Measurements from ENCODE around the gene ASPSCR1. TPM values are rescaled to one million over a fixed set of nuclear protein-coding genes. Genes with fewer than 3 reads are reported as not detected.

Gene ASPSCR1
- total RNA-seq, 2 donors from 2014 or later, result 21.6 to 46.8 TPM

DNA sequence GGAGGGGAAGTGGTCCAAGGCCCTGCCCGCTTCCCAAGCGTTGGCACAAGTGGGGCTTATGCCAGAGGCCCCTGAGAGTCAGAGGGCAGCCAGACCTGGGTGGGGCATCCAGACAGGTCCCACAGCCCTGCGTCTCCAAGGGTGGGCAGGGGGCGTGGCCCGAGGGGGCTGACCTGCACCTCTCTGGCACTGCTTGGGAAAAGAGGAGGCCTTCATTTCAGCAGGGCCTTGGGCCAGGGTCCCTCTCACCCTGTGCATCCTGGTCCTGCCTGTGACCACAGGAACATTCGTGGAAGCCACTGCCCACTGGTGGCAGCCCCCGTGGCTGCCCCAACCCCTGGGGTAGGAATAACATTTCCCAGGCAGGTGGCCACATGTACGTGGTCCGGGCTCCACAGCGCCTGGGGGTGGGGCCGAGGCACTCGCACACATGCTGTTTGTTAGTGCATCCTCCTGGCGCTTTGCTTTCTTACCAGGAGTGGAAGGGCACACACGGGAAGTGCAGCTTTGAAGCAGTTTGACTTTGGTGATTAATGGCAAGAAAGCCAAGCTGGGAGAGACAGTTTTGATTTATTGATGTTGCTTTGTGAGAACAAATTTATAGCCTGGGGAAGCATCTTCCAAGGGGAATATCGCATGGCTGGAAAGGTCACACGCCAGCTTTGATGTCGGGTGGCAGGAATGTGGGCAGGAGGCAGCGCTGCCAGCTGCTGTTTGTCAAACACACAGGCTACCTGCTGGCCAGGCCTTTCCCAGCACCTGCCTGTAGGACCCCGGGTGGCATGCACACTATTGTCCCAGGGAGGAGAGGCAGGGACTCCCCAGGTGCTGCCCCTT lies 40.9 kb downstream of the ASPSCR1 start:
- H3K4me3 Mint-ChIP-seq, result no peak overlapping the region
- H3K27ac Mint-ChIP-seq, result no peak overlapping the region
- H3K27me3 Mint-ChIP-seq, result no peaks in the 10 kb centered on the region
- H3K4me1 Mint-ChIP-seq (ENCODE audit: low read depth in 2 of 2), result peaks cover 9% of the 10 kb centered on the region in 2 donors
- no peaks in the 10 kb centered on the region for H3K36me3 Mint-ChIP-seq
- no peak for DNase-seq (ENCODE audit: low spot score)
- ATAC-seq, result no peak
- no peaks in the 10 kb centered on the region for H3K9me3 Mint-ChIP-seq

DNA sequence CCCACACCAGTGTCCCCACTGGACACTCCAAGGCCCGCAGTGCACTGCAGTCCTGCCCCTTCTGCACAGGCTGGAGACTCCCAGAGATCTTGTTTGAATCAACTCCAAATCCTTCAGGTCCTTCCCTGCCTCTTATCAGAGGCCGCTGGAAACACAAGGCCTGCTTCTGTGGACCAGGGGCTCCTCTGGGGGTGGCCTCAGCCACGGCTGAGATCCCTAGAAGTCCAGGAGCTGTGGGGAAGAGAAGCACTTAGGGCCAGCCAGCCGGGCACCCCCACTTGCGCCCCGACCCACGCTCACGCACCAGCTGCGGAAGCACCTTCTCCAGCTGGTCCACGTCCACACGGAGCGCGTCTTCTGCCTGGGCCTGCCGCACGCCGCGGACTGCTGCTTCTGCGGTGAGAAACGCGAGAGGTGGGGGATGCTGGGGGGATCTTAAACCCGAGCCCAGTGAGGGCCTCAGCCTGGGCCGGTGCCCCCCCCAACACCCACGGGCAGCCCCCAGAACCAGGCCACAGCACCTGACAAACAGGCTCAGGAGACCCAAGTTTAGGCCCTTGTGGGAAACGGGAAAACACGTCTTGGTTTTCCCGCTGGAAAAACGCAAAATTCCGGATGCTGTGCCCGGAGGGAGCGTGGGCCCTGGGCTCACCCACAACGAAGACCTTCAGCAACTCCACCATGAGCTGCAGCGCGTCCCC lies 41.7 kb downstream of the ASPSCR1 start:
- ATAC-seq (no peak), DNase-seq (ENCODE audit: low spot score) (no peak)
- Mint-ChIP-seq H3K4me1 (ENCODE audit: low read depth in 2 of 2) (peaks cover 13 to 16% of the 10 kb centered on the region in 2 donors), H3K27me3 (no peaks in the 10 kb centered on the region), H3K9me3 (no peaks in the 10 kb centered on the region), H3K4me3 (no peak overlapping the region), H3K36me3 (no peaks in the 10 kb centered on the region), H3K27ac (no peak overlapping the region)

DNA sequence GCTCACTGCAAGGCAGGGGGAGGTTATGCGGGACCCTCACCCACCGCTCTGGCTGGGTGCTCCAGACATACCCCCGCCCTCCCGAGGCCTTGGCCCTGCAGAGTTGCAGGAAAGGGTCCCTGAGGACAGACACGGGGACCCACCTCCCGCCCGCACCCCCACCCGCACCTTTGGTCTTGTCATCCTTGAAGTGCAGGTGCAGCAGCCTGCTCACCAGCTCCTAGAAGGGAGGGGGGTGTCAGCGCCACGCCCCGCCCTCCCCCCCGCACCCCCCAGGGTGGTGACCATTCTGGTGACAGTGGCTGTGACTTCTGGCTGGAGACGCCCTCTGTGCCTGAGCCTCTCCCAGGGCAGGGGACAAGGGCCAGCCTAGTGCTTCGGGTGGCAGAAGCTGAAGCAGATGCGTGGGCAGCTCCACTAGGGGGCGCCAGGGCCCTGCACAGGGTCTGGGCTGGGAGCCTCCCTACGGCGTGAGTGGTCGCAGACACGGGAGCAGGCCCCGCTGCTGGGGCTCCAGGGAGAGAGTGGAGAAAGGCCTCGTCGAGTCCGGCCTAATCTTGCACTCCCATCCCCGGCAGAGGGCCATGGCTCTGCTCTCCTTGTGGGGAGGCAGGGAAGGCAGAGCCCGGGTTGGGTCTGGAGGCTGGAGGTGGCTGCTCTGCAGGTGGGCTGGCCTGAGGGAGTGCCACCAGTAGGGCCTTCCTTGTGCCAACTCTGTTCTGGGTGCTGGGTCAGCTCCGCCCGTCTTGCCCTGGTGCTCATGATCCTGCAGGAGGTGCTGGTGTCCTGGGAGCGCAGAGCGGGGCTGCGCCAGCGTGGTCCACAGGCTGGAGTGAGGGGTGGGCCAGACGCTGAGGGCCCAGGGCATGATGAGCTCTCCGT lies 42.5 kb downstream of the ASPSCR1 start:
- Mint-ChIP-seq H3K27me3 (no peaks in the 10 kb centered on the region), H3K36me3 (no peaks in the 10 kb centered on the region), H3K9me3 (no peaks in the 10 kb centered on the region), H3K4me3 (no peak overlapping the region), H3K27ac (no peak overlapping the region), H3K4me1 (ENCODE audit: low read depth in 2 of 2) (peaks cover 13 to 17% of the 10 kb centered on the region in 2 donors)
- no peak for ATAC-seq
- DNase-seq (ENCODE audit: low spot score), result peak; percentile 78

DNA sequence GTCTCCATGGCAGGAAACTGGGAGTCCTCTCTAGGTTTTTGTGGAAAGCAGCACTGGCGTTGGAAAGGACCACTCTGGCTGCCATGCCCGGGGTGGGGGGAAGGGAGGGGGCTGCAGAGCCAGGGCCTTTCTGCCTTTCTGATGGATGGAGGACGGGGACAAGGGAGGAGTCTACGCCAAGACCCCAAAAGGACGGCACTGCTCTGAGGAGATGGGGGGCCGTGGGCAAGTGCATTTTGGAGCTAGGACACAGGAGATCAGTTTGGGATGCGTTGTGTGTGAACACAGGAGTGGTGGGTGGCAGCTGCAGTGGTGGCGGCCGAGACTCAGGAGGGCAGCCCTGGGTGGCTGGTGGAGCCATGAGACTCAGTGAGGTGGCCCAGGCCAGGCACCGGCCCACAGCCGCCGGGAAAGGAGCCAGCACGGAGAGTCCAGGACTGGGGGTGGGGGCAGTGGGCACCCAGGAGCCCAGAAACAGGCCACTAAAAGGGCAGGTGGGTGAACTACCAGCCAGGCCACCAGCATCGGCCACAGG lies 43.2 kb downstream of the ASPSCR1 start:
- no peaks in the 10 kb centered on the region for H3K27me3 Mint-ChIP-seq
- no peak overlapping the region for H3K27ac Mint-ChIP-seq
- H3K9me3 Mint-ChIP-seq, result no peaks in the 10 kb centered on the region
- ATAC-seq, result no peak
- H3K36me3 Mint-ChIP-seq, result no peaks in the 10 kb centered on the region
- peaks cover 13 to 17% of the 10 kb centered on the region in 2 donors for H3K4me1 Mint-ChIP-seq (ENCODE audit: low read depth in 2 of 2)
- peak overlapping the region; percentile 27 for H3K4me3 Mint-ChIP-seq
- DNase-seq (ENCODE audit: low spot score), result no peak

DNA sequence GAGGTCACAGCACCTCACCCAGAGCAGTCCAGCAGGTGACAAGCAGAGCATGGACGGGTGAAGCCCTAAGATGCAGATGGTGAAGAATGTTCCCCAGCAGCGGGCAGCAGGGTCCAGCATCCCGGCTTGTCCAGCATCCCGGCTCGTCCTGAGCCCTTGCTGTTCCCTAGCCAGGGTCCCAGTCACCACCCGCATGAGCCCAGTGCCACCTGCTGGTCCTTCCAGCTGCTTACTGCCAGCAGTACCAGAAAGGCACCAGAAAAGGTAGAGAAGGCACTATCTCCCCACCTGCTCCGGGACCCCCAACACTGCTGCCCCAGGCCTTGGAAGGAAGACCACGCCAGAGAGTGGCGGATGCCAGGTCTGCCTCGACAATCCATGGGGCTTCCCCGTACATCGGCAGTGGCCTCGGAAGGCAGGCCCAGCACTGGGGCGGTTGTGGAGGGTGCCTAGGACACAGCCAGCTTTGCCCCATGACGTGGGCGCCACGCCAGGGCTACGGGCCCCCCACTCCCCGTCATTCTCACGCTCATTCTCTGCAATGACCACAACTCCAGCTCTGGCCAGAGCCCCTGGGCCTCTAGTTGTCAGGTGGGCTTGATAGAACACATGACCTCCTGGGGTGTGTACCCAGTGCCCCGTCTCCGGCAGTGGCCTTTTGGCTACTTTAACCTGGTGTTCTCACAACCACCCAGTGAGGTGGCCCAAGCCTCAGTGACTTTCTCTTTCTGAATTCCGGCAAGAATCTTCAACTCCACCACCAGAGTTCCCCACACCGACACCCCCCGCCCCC lies 43.9 kb downstream of the ASPSCR1 start:
- H3K4me3 Mint-ChIP-seq, result peak overlapping the region; percentile 85
- H3K27ac Mint-ChIP-seq, result peak overlapping the region in 1 of 2 donors; percentile 53
- ATAC-seq (no peak), DNase-seq (ENCODE audit: low spot score) (no peak)
- H3K9me3 Mint-ChIP-seq, result no peaks in the 10 kb centered on the region
- H3K36me3 Mint-ChIP-seq, result no peaks in the 10 kb centered on the region
- peaks cover 16 to 17% of the 10 kb centered on the region in 2 donors for H3K4me1 Mint-ChIP-seq (ENCODE audit: low read depth in 2 of 2)
- no peaks in the 10 kb centered on the region for H3K27me3 Mint-ChIP-seq

DNA sequence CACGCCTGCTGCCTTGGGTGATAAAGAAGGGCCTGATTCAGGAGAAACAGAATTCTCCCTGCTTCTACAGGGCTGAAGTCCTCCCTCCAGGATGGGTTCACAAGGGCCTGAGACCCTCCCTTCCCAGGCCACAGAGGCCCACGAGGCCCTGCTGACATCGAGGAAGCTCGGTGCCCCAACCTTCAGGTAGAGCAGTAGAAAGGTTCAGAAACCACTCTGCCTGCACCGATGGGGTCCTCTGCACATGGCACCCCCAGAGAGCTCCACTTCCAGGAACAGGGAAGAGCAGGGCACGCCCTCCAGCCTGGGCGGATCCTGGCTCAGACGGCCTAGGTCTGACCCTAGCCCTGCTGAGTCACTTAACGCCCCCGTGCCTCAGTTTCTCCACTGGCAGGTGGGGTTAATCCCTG lies 44.5 kb downstream of the ASPSCR1 start:
- Mint-ChIP-seq H3K27ac (peak overlapping the region in 1 of 2 donors; percentile 53), H3K36me3 (no peaks in the 10 kb centered on the region), H3K27me3 (no peaks in the 10 kb centered on the region), H3K4me3 (peak overlapping the region; percentile 85), H3K4me1 (ENCODE audit: low read depth in 2 of 2) (peaks cover 16 to 17% of the 10 kb centered on the region in 2 donors), H3K9me3 (no peaks in the 10 kb centered on the region)
- ATAC-seq (no peak), DNase-seq (ENCODE audit: low spot score) (no peak)

DNA sequence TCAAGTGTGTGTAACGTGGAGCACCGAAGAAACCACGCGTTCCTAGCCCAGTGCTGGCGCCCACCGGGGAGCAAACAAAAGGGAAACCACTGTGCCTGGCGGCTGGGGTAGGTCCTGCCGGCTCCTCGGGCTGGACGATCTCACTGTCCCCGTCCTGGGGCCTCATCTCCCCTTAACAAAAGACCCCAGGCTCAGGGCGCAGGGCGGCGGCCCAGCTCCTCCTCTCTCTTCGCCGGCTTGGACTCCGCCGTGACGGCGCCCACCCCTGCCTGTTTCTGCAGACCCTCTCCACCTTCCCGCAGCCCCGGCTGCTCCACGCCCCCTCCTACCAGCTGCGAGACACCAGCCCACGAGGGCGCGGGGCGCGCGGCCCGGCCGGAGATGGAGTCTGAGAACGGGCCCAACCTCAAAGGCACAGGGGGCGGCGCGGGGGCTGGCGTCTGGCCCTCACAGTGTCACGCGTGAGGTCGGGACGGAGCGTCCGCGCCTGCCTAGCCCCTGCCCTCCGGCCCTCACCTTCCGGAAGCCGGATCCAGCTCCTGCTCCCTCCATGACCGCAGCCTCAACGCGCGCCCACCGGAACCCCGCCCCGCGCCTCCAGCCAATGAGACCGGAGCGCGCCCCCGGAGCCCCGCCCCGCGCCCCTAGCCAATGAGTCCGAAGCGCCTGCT lies 45.0 kb downstream of the ASPSCR1 start, which contains the start of gene CENPX:
Gene CENPX, minus strand, starts transcription at position 569 of the 671 bp plus-strand sequence. Its CDS starts 17 bp downstream, at position 552.
- ATAC-seq (no peak), DNase-seq (ENCODE audit: low spot score) (no peak)
- Mint-ChIP-seq H3K27me3 (no peaks in the 10 kb centered on the region), H3K9me3 (no peaks in the 10 kb centered on the region), H3K4me1 (ENCODE audit: low read depth in 2 of 2) (peaks cover 16 to 17% of the 10 kb centered on the region in 2 donors), H3K27ac (peak within 1 kb of the TSS; percentile 19 to 53), H3K36me3 (no peaks in the 10 kb centered on the region), H3K4me3 (peak within 1 kb of the TSS; percentile 85)

DNA sequence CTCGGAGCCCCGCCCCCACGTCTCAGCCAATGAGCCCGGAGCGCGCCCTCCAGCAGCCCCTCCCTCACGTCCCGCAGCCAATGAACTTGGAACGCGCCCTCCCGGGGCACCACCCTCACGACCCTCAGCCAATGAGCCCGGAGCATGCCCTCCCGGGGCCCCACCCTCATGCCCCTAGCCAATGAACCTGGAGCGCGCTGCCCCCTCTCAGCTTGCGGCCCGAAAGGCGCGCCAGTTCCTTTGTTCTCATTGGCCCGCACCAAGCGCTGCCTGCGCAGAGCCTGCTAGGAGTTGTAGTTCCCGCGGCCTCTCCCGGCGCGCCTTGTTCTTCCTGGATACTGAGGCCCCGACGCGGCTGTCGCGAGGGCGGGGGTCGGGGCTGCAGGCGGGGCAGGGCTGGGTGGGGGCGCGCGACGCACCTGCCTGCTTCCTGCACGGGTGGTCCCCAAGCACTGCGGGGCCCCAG lies 45.6 kb downstream of the ASPSCR1 start, which contains the start of gene LRRC45:
Gene LRRC45, plus strand, starts transcription at position 325 of the 466 bp plus-strand sequence. CDS start 339 bp downstream, outside the sequence.
- H3K9me3 Mint-ChIP-seq, result no peaks in the 10 kb centered on the region
- DNase-seq (ENCODE audit: low spot score), result peak; percentile 100
- H3K27me3 Mint-ChIP-seq, result no peaks in the 10 kb centered on the region
- H3K4me1 Mint-ChIP-seq (ENCODE audit: low read depth in 2 of 2), result peaks cover 16 to 17% of the 10 kb centered on the region in 2 donors
- peak within 1 kb of the TSS; percentile 85 for H3K4me3 Mint-ChIP-seq
- H3K27ac Mint-ChIP-seq, result peak within 1 kb of the TSS; percentile 19 to 53
- H3K36me3 Mint-ChIP-seq, result no peaks in the 10 kb centered on the region
- peak; percentile 96 to 98 for ATAC-seq

DNA sequence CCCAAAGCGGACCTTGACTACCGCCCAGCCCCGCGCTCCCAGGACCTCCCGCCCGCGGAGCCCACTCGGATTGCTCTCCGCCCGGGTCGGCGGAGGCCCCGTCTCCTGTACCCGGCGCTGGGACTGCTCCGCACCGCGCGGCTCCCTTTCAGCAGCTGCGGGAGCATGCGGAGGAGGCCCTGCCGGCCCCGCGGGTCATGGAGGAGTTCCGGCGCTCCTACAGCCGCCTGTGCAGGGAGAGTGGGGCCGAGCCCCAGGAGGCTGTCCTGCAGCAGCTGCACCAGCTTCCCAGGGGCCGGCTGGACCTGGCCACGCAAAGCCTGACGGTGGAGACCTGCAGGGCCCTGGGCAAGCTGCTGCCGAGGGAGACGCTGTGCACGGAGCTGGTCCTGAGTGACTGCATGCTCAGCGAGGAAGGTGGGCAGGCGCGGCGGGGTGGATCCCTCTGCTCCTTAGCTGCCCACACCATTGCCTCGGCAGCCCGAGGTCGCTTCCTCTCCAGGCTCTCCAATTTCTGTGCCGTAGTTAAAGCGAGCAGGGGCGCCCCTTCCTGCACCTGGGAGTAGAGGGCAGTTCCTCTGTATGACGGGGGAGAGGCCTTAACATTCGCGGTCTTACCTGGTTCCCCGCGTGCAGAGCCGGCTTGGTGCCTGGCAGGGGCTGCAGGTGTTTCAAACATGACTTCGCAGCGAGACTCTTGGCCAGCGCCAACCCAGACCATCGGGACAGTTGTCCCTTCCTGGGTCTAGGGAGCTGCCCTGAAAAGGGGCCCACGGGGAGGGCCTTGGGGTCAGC lies 46.2 kb downstream of the ASPSCR1 start:
- peaks cover 16 to 17% of the 10 kb centered on the region in 2 donors for H3K4me1 Mint-ChIP-seq (ENCODE audit: low read depth in 2 of 2)
- no peaks in the 10 kb centered on the region for H3K27me3 Mint-ChIP-seq
- DNase-seq (ENCODE audit: low spot score), result no peak
- H3K36me3 Mint-ChIP-seq, result no peaks in the 10 kb centered on the region
- H3K9me3 Mint-ChIP-seq, result no peaks in the 10 kb centered on the region
- H3K4me3 Mint-ChIP-seq, result peak overlapping the region; percentile 85
- no peak for ATAC-seq
- H3K27ac Mint-ChIP-seq, result no peak overlapping the region

DNA sequence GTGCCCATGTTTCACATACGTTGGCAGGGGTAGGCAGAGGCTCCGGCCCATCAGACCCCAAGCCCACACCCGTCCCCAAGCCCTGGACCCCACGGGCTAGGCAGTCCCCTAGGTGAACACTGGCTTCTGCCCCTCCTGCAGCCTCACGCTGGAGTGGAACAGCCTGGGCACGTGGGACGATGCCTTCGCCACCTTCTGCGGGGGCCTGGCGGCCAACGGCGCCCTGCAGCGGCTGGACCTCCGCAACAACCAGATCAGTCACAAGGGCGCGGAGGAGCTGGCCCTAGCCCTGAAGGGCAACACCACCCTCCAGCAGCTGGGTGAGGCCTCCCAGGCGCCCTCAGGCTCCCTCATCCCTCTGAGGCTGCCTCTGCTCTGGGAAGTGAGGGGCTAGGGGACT lies 47.4 kb downstream of the ASPSCR1 start:
- ATAC-seq, result no peak
- no peaks in the 10 kb centered on the region for H3K27me3 Mint-ChIP-seq
- DNase-seq (ENCODE audit: low spot score), result no peak
- H3K4me3 Mint-ChIP-seq, result no peak overlapping the region
- no peak overlapping the region for H3K27ac Mint-ChIP-seq
- H3K4me1 Mint-ChIP-seq (ENCODE audit: low read depth in 2 of 2), result peaks cover 20 to 24% of the 10 kb centered on the region in 2 donors
- no peaks in the 10 kb centered on the region for H3K9me3 Mint-ChIP-seq
- no peaks in the 10 kb centered on the region for H3K36me3 Mint-ChIP-seq

DNA sequence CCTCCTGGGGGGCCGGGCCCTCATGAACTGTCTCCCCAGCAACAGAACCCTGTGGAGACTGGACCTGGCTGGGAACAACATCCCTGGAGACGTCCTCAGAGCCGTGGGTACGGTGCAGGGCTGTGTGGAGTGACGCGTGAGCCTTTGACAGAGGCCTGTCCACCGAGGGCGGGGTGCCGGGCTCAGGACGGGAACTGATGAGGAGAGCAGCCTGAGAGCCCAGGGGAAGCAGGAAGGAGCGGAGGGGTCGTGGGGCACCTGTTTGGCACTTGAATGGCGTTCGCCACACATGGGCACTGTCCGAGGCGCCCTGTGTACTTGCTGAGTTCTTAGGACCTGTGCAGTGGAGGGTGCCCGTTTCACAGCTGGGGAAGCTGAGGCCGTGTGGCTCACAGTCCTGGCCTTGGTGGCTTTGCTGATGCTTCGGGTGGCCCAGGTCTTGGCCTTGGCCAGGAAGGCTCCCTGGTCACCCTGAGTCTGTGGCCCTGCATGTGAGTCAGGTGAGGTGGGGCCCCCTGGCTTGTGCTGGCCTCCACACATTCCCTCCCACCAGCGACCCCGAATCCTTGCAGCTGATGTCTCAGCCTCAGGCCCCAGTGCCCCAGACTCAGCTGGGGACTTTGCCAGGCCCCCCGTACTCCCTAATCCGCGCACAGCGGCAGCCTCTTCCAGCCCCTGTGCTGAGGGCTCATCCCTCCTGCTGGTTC lies 48.1 kb downstream of the ASPSCR1 start:
- Mint-ChIP-seq H3K36me3 (no peaks in the 10 kb centered on the region), H3K9me3 (no peaks in the 10 kb centered on the region), H3K4me1 (ENCODE audit: low read depth in 2 of 2) (peaks cover 20 to 22% of the 10 kb centered on the region in 2 donors), H3K27me3 (no peaks in the 10 kb centered on the region), H3K4me3 (no peak overlapping the region), H3K27ac (no peak overlapping the region)
- ATAC-seq (no peak), DNase-seq (ENCODE audit: low spot score) (no peak)
